ENCODE measurements around the gene PPA1. TPM values are rescaled to one million over a fixed set of nuclear protein-coding genes. Genes with fewer than 3 reads are reported as not detected.
"Not testable (repeated sequence)": the region's sequence is repeated elsewhere in the genome, so short reads cannot be mapped to it uniquely, and the experiment has no call there.

The PPA1 gene
- polyA plus RNA-seq, 1 experiment = 49.8 TPM

- H3K36me3 ChIP-seq (ENCODE audit: control insufficient read depth, insufficient read depth, low read length) = no peaks in the 10 kb centered on the region
- ChIA-PET POLR2A (no interaction called here), CTCF (interaction anchor here (1.1 to 1.9 kb wide), 2 partner anchors 13 to 15 kb away, joined by 3 to 5 read pairs; no protein-coding TSS in a partner anchor)
- DNase-seq (ENCODE audit: low read depth) = no peak
- H3K27me3 ChIP-seq (ENCODE audit: control insufficient read depth, insufficient read depth, low read length) = peaks cover 15% of the 10 kb centered on the region
- no peak for TF ChIP-seq CTCF (IDR thresholded peaks at IDR 0.05; ENCODE audit: insufficient read depth, low read depth, low read length)
- no peak overlapping the region for H3K4me3 ChIP-seq (ENCODE audit: low read depth, low read length)
Observed at GRCh38 chr10:70260259-70260658, 27.0 kb upstream of the PPA1 start.

DNA sequence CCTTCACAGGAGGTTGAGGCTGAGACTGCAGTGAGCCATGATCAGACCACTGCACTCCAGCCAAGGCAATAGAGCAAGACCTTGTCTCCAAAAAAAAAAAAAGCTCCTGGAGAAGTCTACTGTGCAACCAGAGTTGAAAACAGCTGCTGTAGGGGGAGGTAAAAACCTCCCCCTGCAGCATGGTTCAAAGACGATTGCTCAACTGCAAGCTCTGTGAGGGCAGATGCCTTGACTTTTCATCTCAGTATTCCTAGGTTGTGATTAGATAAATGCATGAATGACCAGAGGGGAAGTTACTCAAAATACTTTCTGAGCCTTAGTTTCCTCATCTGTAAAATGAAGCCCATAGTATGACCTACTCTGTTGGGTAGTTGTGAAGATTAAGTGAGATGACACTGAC is 25.0 kb upstream of the PPA1 start:
- no peaks in the 10 kb centered on the region for H3K36me3 ChIP-seq (ENCODE audit: control insufficient read depth, insufficient read depth, low read length)
- peaks cover 24% of the 10 kb centered on the region for H3K27me3 ChIP-seq (ENCODE audit: control insufficient read depth, insufficient read depth, low read length)
- H3K4me3 ChIP-seq (ENCODE audit: low read depth, low read length) = no peak overlapping the region
- ChIA-PET CTCF (interaction anchor here (0.5 kb wide), 1 partner anchor 35 kb away, joined by 4 read pairs; no protein-coding TSS in a partner anchor), POLR2A (no interaction called here)
- DNase-seq (ENCODE audit: low read depth) = no peak
- TF ChIP-seq CTCF (IDR thresholded peaks at IDR 0.05; ENCODE audit: insufficient read depth, low read depth, low read length) = no peak

DNA sequence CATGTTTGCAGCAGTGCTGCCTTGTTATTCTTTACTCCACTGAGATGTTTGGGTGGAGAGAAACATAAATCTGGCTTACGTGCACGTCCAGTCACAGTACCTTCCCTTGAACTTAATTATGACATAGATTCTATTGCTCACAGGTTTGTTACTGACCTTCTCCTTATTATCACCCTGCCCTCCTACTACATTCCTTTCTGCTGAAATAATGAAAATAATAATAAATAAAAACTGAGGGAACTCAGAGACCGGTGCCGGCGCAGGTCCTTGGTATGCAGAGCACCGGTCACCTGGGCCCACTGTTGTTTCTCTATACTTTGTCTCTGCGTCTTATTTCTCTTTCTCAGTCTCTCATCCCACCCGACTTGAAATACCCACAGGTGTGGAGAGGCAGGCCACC is 24.6 kb upstream of the PPA1 start:
- DNase-seq (ENCODE audit: low read depth); POLR2A ChIA-PET; H3K36me3 ChIP-seq (ENCODE audit: control insufficient read depth, insufficient read depth, low read length); CTCF ChIA-PET; H3K4me3 ChIP-seq (ENCODE audit: low read depth, low read length): not testable (repeated sequence)
- peaks cover 27% of the 10 kb centered on the region for H3K27me3 ChIP-seq (ENCODE audit: control insufficient read depth, insufficient read depth, low read length)

GRCh38 chr10:70256463-70256862 is 23.2 kb upstream of the PPA1 start:
- POLR2A ChIA-PET = no interaction called here
- H3K27me3 ChIP-seq (ENCODE audit: control insufficient read depth, insufficient read depth, low read length) = peaks cover 29% of the 10 kb centered on the region

DNA sequence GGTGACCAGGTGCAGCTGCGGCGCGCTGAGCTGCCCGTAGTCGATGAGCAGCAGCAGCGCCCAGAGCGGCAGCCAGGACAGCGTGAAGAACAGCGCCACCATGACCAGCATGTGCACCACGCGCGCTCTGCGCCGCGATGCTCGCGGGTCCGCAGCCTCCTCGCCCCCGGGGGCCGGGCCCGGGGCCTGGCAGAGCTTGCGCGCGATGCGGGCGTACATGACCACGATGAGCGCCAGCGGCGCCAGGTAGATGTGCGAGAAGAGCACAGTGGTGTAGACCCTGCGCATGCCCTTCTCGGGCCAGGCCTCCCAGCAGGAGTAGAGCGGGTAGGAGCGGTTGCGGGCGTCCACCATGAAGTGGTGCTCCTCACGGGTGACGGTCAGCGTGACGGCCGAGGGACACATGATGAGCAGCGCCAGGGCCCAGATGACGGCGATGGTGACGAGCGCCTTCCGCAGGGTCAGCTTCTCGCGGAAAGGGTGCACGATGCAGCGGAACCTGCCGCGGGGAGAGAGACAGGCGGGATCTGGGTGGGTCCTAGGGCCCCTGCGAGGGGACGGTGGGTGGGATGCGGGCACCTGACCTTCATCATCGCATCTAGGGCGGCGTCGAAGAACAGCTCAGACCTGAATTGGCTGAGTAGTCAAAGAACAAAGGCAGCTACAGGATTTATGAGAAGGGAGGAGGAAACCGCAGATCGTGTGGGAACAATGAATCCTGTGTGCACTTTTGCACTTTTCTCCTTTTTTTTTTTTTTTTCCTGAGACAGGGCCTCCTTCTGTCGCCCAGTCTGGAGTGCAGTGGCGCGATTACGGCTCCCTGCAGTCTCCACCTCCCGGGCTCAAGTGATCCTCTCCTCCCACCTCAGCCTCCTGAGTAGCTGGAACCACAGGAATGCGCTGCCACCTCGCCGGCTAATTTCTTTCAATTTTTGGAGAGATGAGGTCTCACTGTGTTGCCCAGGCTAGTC is 22.4 kb upstream of the PPA1 start:
- H3K27me3 ChIP-seq (ENCODE audit: control insufficient read depth, insufficient read depth, low read length) = peaks cover 32% of the 10 kb centered on the region
- no peaks in the 10 kb centered on the region for H3K36me3 ChIP-seq (ENCODE audit: control insufficient read depth, insufficient read depth, low read length)
- POLR2A ChIA-PET = no interaction called here
- CTCF ChIA-PET = interaction anchor here (0.6 to 1.3 kb wide), 3 partner anchors 23 to 109 kb away, joined by 3 to 6 read pairs (median 4); no protein-coding TSS in a partner anchor
- DNase-seq (ENCODE audit: low read depth) = no peak
- no peak overlapping the region for H3K4me3 ChIP-seq (ENCODE audit: low read depth, low read length)
- TF ChIP-seq CTCF (IDR thresholded peaks at IDR 0.05; ENCODE audit: insufficient read depth, low read depth, low read length) = no peak

More at GRCh38 chr10:70256463-70256862, 23.2 kb upstream of the PPA1 start:
- Histone ChIP-seq H3K36me3 (ENCODE audit: control insufficient read depth, insufficient read depth, low read length) (no peaks in the 10 kb centered on the region), H3K4me3 (ENCODE audit: low read depth, low read length) (no peak overlapping the region)
- no peak for DNase-seq (ENCODE audit: low read depth)
- no peak for TF ChIP-seq CTCF (IDR thresholded peaks at IDR 0.05; ENCODE audit: insufficient read depth, low read depth, low read length)
- CTCF ChIA-PET = no interaction called here

Data from BJ (cell line).